ENCODE measurements around the gene DNAH7.
"Not testable (repeated sequence)": the region's sequence is repeated elsewhere in the genome, so short reads cannot be mapped to it uniquely, and the experiment has no call there.

Gene DNAH7

DNA sequence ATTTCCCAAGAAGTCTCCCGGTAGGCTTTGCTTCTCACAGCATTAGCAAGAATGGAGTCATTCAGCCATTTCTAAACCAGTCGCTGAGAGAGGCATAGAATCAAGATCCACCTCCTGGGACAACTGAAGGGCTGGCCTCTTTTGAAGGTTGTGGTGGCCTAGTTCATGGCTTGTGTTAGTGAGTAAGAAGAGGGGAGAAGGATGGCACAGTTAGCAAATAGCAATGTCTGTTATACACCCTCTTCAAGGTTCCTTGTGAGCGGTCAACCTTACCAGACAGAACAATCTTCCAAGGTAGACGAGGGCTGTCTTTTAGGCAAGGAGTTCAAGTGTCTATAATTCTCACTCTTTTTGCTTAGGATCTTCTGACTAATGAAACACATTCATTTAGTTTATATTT is 35.4 kb upstream of the DNAH7 start:
- TF ChIP-seq, protein P1, sequence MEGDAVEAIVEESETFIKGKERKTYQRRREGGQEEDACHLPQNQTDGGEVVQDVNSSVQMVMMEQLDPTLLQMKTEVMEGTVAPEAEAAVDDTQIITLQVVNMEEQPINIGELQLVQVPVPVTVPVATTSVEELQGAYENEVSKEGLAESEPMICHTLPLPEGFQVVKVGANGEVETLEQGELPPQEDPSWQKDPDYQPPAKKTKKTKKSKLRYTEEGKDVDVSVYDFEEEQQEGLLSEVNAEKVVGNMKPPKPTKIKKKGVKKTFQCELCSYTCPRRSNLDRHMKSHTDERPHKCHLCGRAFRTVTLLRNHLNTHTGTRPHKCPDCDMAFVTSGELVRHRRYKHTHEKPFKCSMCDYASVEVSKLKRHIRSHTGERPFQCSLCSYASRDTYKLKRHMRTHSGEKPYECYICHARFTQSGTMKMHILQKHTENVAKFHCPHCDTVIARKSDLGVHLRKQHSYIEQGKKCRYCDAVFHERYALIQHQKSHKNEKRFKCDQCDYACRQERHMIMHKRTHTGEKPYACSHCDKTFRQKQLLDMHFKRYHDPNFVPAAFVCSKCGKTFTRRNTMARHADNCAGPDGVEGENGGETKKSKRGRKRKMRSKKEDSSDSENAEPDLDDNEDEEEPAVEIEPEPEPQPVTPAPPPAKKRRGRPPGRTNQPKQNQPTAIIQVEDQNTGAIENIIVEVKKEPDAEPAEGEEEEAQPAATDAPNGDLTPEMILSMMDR (conservative IDR thresholded peaks at IDR 0.05), result no peak
- H3K27ac ChIP-seq, result no peak overlapping the region

DNA sequence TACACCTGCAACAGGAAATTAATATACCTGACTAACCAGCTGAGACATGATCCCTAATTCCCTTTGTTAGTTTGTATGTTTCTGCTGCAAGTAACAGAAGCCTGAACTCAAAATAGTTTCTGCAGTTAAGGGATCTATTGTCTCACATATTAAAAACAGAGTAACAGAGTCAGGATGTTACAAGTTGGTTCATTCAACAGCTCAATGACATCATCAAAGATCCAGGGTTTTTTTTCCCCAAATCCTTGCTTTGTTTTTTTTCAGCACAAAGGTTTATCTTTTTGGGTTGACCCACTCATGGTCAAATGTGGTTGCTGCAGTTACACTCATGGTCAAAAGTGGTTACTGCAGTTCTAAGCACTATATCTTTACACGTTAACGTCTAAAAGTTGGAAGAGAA is 35.0 kb upstream of the DNAH7 start:
- H3K27ac ChIP-seq, result no peak overlapping the region
- TF ChIP-seq, protein P1 (conservative IDR thresholded peaks at IDR 0.05), result no peak

DNA sequence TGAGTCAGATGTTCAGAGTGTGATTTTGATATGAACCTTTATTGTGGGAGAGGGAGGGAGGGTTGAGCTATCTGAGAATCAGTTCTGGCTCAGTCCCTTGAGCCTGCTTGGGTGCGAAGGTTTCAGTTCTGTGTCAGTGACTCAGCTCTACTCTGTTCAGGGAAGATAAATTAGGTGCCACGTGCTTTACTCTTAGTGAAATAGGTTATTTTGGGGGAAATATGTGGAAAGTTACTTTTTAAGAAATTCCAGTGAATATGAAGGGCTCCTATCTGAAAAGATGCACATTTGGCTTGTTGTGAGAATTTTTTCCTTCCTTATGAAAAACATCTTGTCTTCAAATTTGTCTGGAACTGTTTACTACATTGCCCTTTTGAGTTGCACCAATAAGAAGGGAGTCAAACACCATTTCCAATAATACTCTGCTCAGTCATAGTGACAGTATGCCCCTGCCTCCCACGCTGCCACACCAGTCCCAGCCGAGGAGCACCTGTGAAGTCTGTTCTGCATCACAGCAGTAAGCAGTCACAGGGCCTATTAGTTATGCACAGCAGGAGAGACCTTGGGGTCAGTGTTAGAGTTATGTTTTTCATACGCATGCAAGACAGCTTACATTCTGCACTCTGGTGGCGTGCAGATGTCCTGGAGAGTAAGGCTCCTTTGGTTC is 32.8 kb upstream of the DNAH7 start:
- TF ChIP-seq, protein P1 (conservative IDR thresholded peaks at IDR 0.05), result no peak
- no peak overlapping the region for H3K27ac ChIP-seq

GRCh38 chr2:196099916-196100315 is 31.3 kb upstream of the DNAH7 start:
- TF ChIP-seq, protein P1 (conservative IDR thresholded peaks at IDR 0.05), result no peak
- H3K27ac ChIP-seq, result no peak overlapping the region

DNA sequence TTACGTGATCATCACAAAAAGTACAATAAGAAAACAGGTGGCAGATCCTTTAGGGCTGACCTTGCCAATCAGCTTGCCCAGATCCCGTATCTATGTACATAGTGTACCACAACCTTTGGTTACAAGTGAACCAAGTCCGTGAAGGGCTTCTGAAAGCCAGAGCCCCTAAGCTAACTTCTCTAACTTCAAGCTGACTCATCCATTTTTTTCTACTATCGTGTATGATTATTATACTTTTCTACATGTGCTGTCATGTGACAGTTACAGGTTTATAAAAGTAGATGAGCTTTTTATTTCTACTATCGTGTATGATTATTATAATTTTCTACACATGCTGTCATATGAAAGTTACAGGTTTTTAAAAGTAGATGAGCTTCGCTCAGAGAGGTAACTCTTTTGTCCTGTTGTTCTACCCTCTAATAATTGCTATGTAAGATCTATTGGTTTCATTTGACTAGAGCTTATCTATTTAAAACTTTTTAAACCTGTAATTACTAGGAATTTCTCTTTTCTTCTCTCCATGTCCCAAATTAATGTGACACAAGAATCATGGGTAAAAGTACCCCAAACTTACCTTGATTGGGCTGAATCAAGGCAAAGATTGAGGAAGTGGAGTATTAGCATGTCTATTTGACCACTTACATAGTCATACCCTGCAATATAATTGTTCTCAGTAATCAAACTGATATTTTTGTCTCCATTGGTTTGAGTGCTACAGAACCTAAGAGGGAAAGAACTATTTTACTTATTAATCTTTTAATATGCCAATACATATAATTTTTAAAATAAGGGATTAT is 29.4 kb upstream of the DNAH7 start:
- no peak overlapping the region for H3K27ac ChIP-seq
- TF ChIP-seq, protein P1 (conservative IDR thresholded peaks at IDR 0.05), result no peak

DNA sequence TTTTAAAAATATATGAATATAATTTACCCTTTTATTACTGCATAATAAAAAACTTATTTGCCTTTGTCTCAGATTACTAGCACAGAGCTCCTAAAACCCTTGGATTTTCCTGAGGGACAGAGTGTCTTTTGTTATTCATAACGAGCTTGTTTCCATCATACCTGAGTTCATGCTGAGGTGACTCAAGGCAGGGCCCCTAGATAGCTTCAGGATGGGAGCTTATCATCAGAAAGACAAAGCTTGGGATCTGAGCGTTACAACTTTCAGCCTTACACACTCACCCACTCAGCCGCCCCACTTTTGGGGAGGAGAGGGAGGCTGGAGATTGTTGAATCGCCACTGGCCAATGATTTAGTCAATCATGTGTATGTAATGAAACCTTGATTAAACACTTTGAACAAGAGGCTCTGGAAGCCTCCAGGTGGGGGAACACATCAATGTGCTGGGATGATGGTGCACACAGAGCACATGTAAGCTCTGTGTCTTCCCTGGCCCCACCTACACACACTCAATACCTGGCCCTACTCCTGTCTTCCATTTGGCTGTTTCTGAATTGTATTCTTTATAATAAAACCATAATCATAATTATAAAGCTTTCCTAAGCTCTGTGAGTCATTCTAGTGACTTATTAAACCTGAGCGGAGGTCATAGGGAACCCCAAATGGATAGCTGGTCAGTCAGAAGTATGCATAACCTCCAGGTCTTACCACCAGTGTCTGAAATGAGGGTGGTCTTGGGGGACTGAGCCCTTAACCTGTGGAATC is 28.5 kb upstream of the DNAH7 start:
- TF ChIP-seq, protein P1 (conservative IDR thresholded peaks at IDR 0.05), result no peak
- H3K27ac ChIP-seq, result no peak overlapping the region

DNA sequence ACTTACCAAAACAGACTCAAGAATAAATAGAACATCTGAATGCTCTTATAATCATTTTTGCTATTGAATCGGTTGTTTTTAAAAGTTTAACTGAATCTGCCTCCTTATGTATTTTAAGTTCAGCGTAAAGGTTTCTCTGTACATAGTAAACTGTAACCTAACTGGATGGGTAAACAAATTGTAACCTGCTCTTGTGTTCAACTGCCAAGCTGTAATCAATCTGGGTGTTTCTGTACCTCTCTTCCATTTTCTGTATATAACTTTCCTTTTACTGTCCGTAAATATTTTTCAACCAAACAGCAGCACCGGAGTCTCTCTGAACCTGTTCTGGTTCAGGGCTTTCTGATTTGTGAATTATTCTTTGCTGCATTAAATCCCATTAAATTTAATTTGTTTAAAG is 27.6 kb upstream of the DNAH7 start:
- TF ChIP-seq, protein P1 (conservative IDR thresholded peaks at IDR 0.05), result no peak
- H3K27ac ChIP-seq, result no peak overlapping the region

DNA sequence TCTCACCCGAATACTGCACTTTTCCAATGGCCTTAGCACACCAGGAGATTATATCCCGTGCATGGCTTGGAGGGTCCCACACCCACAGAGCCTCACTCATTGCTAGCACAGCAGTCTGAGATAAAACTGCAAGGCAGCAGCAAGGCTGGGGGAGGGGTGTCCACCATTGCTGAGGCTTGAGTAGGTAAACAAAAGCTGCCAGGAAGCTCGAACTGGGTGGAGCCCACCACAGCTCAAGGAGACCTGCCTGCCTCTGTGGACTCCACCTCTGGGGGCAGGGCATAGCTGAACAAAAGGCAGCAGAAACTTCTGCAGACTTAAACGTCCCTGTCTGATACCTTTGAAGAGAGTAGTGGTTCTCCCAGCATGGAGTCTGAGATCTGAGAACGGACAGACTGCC is 20.8 kb upstream of the DNAH7 start:
- not testable (repeated sequence) for H3K27ac ChIP-seq
